H1 (cell line): ENCODE data around the gene ASB13. TPM values are rescaled to one million over a fixed set of nuclear protein-coding genes. Genes with fewer than 3 reads are reported as not detected.
A peak's percentile ranks its signal among the peaks of the same experiment; 100 is the strongest.

Experiments used
- CTCF ChIA-PET: fragments of 300-600 bp; sonication (Branson Sonifier 250); formaldehyde crosslinking; loops from one replicate; lab custom pipeline; 2021; ENCODE audit not compliant: partially characterized antibody; lab: Charles Lee
- POLR2A ChIA-PET: fragments of 300-600 bp; sonication (Branson Sonifier 250); formaldehyde crosslinking; loops from one replicate; lab custom pipeline; 2021; ENCODE audit warnings: inconsistent platforms; ENCODE audit not compliant: partially characterized antibody; lab: Charles Lee
- DNase-seq, 2 experiments: peaks; one replicate each; pipeline versions ENCODE4 v3.0.0 to v3.0.0-alpha.2; 2010 to 2022; ENCODE audit warnings: low spot score in 2 of 2, low read depth in 1 of 2, mixed read lengths in 1 of 2
- FAIRE-seq: peaks from 2 replicates; lab custom pipeline; 2011; peaks lifted over from hg19 to GRCh38; lab: Jason Lieb, UNC
- H2AFZ ChIP-seq: 2 replicates; pipeline ENCODE4 v1.8.1; 2012; ENCODE audit warnings: low read length, inconsistent platforms
- H2AK5ac ChIP-seq: 2 replicates; pipeline ENCODE4 v1.6.1; 2013; ENCODE audit warnings: low read depth, low read length
- H2BK120ac ChIP-seq: replicated peaks from 2 replicates; pipeline ENCODE3; 2013; ENCODE audit warnings: low read depth, low read length, inconsistent platforms
- H2BK12ac ChIP-seq: 2 replicates; pipeline ENCODE4 v1.6.1; 2013; ENCODE audit warnings: low read depth, low read length
- H2BK15ac ChIP-seq: 2 replicates; pipeline ENCODE4 v1.6.1; 2013; ENCODE audit warnings: low read length
- H2BK20ac ChIP-seq: 2 replicates; pipeline ENCODE4 v1.6.1; 2013; ENCODE audit warnings: low read length
- H2BK5ac ChIP-seq: 2 replicates; pipeline ENCODE4 v1.6.1; 2013; ENCODE audit warnings: low read depth, low read length
- H3K14ac ChIP-seq: 2 replicates; pipeline ENCODE4 v1.6.1; 2013; ENCODE audit warnings: inconsistent platforms; ENCODE audit not compliant: insufficient read length
- H3K18ac ChIP-seq: 2 replicates; pipeline ENCODE4 v1.6.1; 2013; ENCODE audit warnings: low read length; ENCODE audit errors: extremely low read depth
- H3K23ac ChIP-seq: 2 replicates; pipeline ENCODE4 v1.6.1; 2013; ENCODE audit warnings: inconsistent platforms; ENCODE audit not compliant: insufficient read length
- H3K23me2 ChIP-seq: 2 replicates; pipeline ENCODE4 v1.6.1; 2013; ENCODE audit warnings: low read depth, low read length
- H3K27ac ChIP-seq: 2 replicates; pipeline ENCODE4 v1.6.1; 2011; ENCODE audit warnings: low read depth, low read length, inconsistent platforms
- H3K27me3 ChIP-seq, 4 experiments: replicated peaks in 1 of 4; 1 replicate in 1 of 4; 2 replicates in 3 of 4; pipeline versions ENCODE4 v1.6.1 to v1.8.1; 2011 to 2013; ENCODE audit warnings: low read length in 3 of 4, mild to moderate bottlenecking in 3 of 4, inconsistent platforms in 2 of 4, mixed read lengths in 2 of 4, moderate library complexity in 1 of 4; ENCODE audit not compliant: control insufficient read depth in 3 of 4, insufficient read depth in 3 of 4; ENCODE audit errors: extremely low read depth in 1 of 4
- H3K36me3 ChIP-seq, 4 experiments: 2 replicates each; pipeline versions ENCODE4 v1.6.1 to v1.8.1; 2011 to 2013; ENCODE audit warnings: mild to moderate bottlenecking in 4 of 4, low read length in 3 of 4, moderate library complexity in 2 of 4, control low read depth in 1 of 4, inconsistent platforms in 1 of 4; ENCODE audit not compliant: insufficient read depth in 4 of 4, control insufficient read depth in 2 of 4
- H3K4ac ChIP-seq: replicated peaks from 2 replicates; pipeline ENCODE3; 2013; ENCODE audit warnings: low read length, low read depth, mixed read lengths, inconsistent platforms; ENCODE audit not compliant: insufficient read length
- H3K4me1 ChIP-seq, 4 experiments: replicated peaks in 1 of 4; 1 replicate in 1 of 4; 2 replicates in 3 of 4; pipeline versions ENCODE4 v1.6.1 to v1.8.1; 2011 to 2013; ENCODE audit warnings: low read length in 3 of 4, inconsistent platforms in 2 of 4, mixed read lengths in 1 of 4; ENCODE audit not compliant: insufficient read depth in 4 of 4, control insufficient read depth in 3 of 4
- H3K4me2 ChIP-seq, 2 experiments: 2 replicates each; pipeline versions ENCODE4 v1.6.1 to v1.8.1; 2011 to 2013; ENCODE audit warnings: low read depth in 2 of 2, low read length in 2 of 2, control low read depth in 1 of 2, inconsistent platforms in 1 of 2, mild to moderate bottlenecking in 1 of 2; ENCODE audit not compliant: insufficient read depth in 1 of 2
- H3K4me3 ChIP-seq, 4 experiments: fragments of 200-600, 300-600 bp in 1 of 4; sonication (generic), shearing (Covaris generic), sonication (Bioruptor Twin) in 1 of 4; 2 replicates each; pipeline versions ENCODE4 v1.5.1 to v1.8.1; 2011 to 2016; ENCODE audit warnings: low read length in 4 of 4, low read depth in 3 of 4, control low read depth in 2 of 4, inconsistent platforms in 2 of 4, mild to moderate bottlenecking in 2 of 4, mixed read lengths in 1 of 4, moderate library complexity in 1 of 4; ENCODE audit not compliant: insufficient read depth in 2 of 4; ENCODE audit errors: extremely low read depth in 1 of 4
- H3K56ac ChIP-seq: replicated peaks from 2 replicates; pipeline ENCODE3; 2013; ENCODE audit warnings: low read depth, mild to moderate bottlenecking, mixed read lengths, low read length, inconsistent platforms; ENCODE audit not compliant: insufficient read length
- H3K79me1 ChIP-seq: 2 replicates; pipeline ENCODE4 v1.6.1; 2013; ENCODE audit warnings: low read depth, low read length, control low read depth
- H3K79me2 ChIP-seq, 2 experiments: 2 replicates each; pipeline versions ENCODE4 v1.6.1 to v1.8.1; 2012 to 2013; ENCODE audit warnings: low read length in 2 of 2, mild to moderate bottlenecking in 2 of 2, inconsistent platforms in 1 of 2; ENCODE audit not compliant: insufficient read depth in 2 of 2, control insufficient read depth in 1 of 2
- H3K9ac ChIP-seq, 4 experiments: replicated peaks in 1 of 4; 1 replicate in 1 of 4; 2 replicates in 3 of 4; pipeline versions ENCODE4 v1.6.1 to v1.8.1; 2011 to 2013; ENCODE audit warnings: low read depth in 3 of 4, low read length in 3 of 4, control low read depth in 2 of 4, mild to moderate bottlenecking in 2 of 4, moderate library complexity in 2 of 4, inconsistent platforms in 1 of 4; ENCODE audit errors: extremely low read depth in 1 of 4
- H3K9me3 ChIP-seq, 2 experiments: 2 replicates each; pipeline versions ENCODE4 v1.6.1 to v1.8.1; 2012 to 2013; ENCODE audit warnings: mild to moderate bottlenecking in 2 of 2, moderate library complexity in 2 of 2, control low read depth in 1 of 2, inconsistent platforms in 1 of 2, low read depth in 1 of 2, low read length in 1 of 2, mixed read lengths in 1 of 2; ENCODE audit not compliant: insufficient read depth in 2 of 2
- H4K20me1 ChIP-seq, 2 experiments: replicated peaks in 1 of 2; 2 replicates each; pipeline versions ENCODE3 to v1.8.1; 2011 to 2013; ENCODE audit warnings: inconsistent platforms in 2 of 2, low read length in 2 of 2, mild to moderate bottlenecking in 1 of 2; ENCODE audit not compliant: insufficient read depth in 2 of 2, control insufficient read depth in 1 of 2
- H4K5ac ChIP-seq: 2 replicates; pipeline ENCODE4 v1.6.1; 2013; ENCODE audit warnings: low read length, low read depth, mixed read lengths, inconsistent platforms; ENCODE audit not compliant: insufficient read length
- H4K8ac ChIP-seq: 2 replicates; pipeline ENCODE4 v1.8.0; 2013; ENCODE audit warnings: mild to moderate bottlenecking, moderate library complexity, low read length, inconsistent platforms; ENCODE audit not compliant: insufficient read depth; ENCODE audit errors: extremely low read depth
- H4K91ac ChIP-seq: replicated peaks from 2 replicates; pipeline ENCODE3; 2013; ENCODE audit warnings: low read length, mixed read lengths, inconsistent platforms; ENCODE audit not compliant: insufficient read length
- SP2 ChIP-seq: IDR thresholded peaks from 2 replicates; pipeline ENCODE4 v1.6.1; 2012; ENCODE audit warnings: mild to moderate bottlenecking, low read length, inconsistent platforms
- TEAD4 ChIP-seq: IDR thresholded peaks from 2 replicates; pipeline ENCODE4 v1.6.1; 2012; ENCODE audit warnings: low read depth, low read length, inconsistent platforms, mixed read lengths
- WGBS, 2 experiments: shearing (Covaris generic) in 1 of 2; methylation state at CpG; one replicate each; pipeline versions ENCODE4 v1.1.6 to v1.1.7; 2013 to 2015; ENCODE audit warnings: low lambda C conversion rate in 2 of 2, mixed read lengths in 2 of 2, inconsistent platforms in 1 of 2, low coverage in 1 of 2, missing lambda C conversion rate in 1 of 2; ENCODE audit not compliant: insufficient replicate concordance in 2 of 2, insufficient coverage in 1 of 2, insufficient read length in 1 of 2; ENCODE audit errors: extremely low coverage in 1 of 2, missing lambda C conversion rate in 1 of 2; 5-methylcytosine and 5-hydroxymethylcytosine counted together
- polyA plus RNA-seq, 7 experiments: library from polyadenylated mRNA; depleted of rRNA in 3 of 7; stranded (reverse) in 5 of 7; unstranded in 2 of 7; fragments of >200 nt in 5 of 7; fragments of 200-250 nt in 2 of 7; gene quantifications; 1 replicate in 5 of 7; 2 replicates in 1 of 7; 4 replicates in 1 of 7; pipeline versions ENCODE4 v1.2.1 to v1.2.3, GENCODE V29; 2011 to 2013; ENCODE audit warnings: missing spikeins in 2 of 7, mixed read lengths in 2 of 7
- total RNA-seq: library from RNA; stranded (reverse); fragmentation: NEBNext Ultra II Directional; extraction: Animal tissue kit (Norgen Biotek cat#: 25700); gene quantifications from 2 replicates; pipeline ENCODE4 v1.2.1, GENCODE V29; 2021

ASB13 gene
- total and polyA plus RNA-seq, 2 of the 8 experiments (the other 6 are each of a cell fraction or from before 2014, with no cell fraction given) = 12.3 to 20.2 TPM

GRCh38 chr10:5591336-5591824, 75.0 kb downstream of the ASB13 start:
- Histone ChIP-seq H3K14ac (no peak overlapping the region), H3K27ac (no peak overlapping the region)

More at GRCh38 chr10:5591336-5591824, 75.0 kb downstream of the ASB13 start:
- Histone ChIP-seq H3K56ac (no peak overlapping the region), H2BK15ac (no peak overlapping the region), H3K9me3 (no peaks in the 10 kb centered on the region), H4K5ac (no peak overlapping the region), H4K20me1 (no peaks in the 10 kb centered on the region), H4K91ac (no peak overlapping the region), H3K4ac (no peak overlapping the region), H2BK120ac (peak overlapping the region; percentile 5), H2AK5ac (no peak overlapping the region; the same call in 1 of the 2 replicates), H3K4me2 (no peak overlapping the region), H3K4me3 (no peak overlapping the region), H3K23me2 (0 out of 2 replicates have a peak, but pooled peaks cover 2% of the 10 kb centered on the region), H3K79me1 (no peaks in the 10 kb centered on the region), H2AFZ (no peak overlapping the region), H2BK20ac (peak overlapping the region; percentile 23; the same call in 1 of the 2 replicates), H3K79me2 (no peaks in the 10 kb centered on the region), H2BK5ac (peak overlapping the region; percentile 16; the same call in 1 of the 2 replicates), H3K9ac (no peak overlapping the region), H4K8ac (peak overlapping the region; percentile 19; the same call in 1 of the 2 replicates), H3K36me3 (no peaks in the 10 kb centered on the region), H3K4me1 (peaks cover 8 to 22% (median 16%) of the 10 kb centered on the region in 4 experiments), H3K23ac (no peak overlapping the region), H3K27me3 (no peaks in the 10 kb centered on the region; a peak in 1 of 7 replicates), H2BK12ac (peak overlapping the region; percentile 50; the same call in 1 of the 2 replicates), H3K18ac (no peak overlapping the region; the same call in 1 of the 2 replicates)
- ChIA-PET POLR2A (no interaction called here), CTCF (interaction anchor here (1.0 to 2.3 kb wide), 11 partner anchors 9 to 158 kb away, joined by 3 to 14 read pairs (median 4); no protein-coding TSS in a partner anchor)
- no peak for DNase-seq
- WGBS, 2 experiments = 73% methylated on average over 14 of the region's 14 CpGs; no CpG with 5 or more reads in 1 of the 2 experiments
- TF ChIP-seq TEAD4 (peak; percentile 29; the same call in 1 of the 2 replicates), SP2 (no peak)
- no peak for FAIRE-seq
